GM12891 (cell line): Measurements from ENCODE around the gene PLAGL1.

ENCODE experiments used
- DNase-seq: peaks from one replicate; pipeline ENCODE4 v3.0.0; 2011; ENCODE audit warnings: low spot score; ENCODE audit not compliant: insufficient read length
- FAIRE-seq: peaks from 2 replicates; lab custom pipeline; 2011; peaks lifted over from hg19 to GRCh38; lab: Jason Lieb, UNC
- PAX5 ChIP-seq: IDR thresholded peaks from 2 replicates; pipeline ENCODE4 v1.6.1; 2011; ENCODE audit warnings: low read length, moderate library complexity, mild to moderate bottlenecking; ENCODE audit not compliant: insufficient read depth, severe bottlenecking
- POLR2A ChIP-seq: IDR thresholded peaks from 2 replicates; pipeline ENCODE4 v1.6.1; 2011; ENCODE audit warnings: low read depth, low read length, control low read depth
- POLR2AphosphoS5 ChIP-seq: IDR thresholded peaks from 2 replicates; pipeline ENCODE4 v1.6.1; 2011; ENCODE audit warnings: low read depth, low read length, control low read depth
- POU2F2 ChIP-seq: IDR thresholded peaks from 2 replicates; pipeline ENCODE4 v1.6.1; 2011; ENCODE audit warnings: low read depth, mild to moderate bottlenecking, control low read depth, low read length, moderate library complexity
- SPI1 ChIP-seq: IDR thresholded peaks from 2 replicates; pipeline ENCODE4 v1.6.1; 2011; ENCODE audit warnings: low read depth, low read length, control low read depth
- TAF1 ChIP-seq: IDR thresholded peaks from 2 replicates; pipeline ENCODE4 v1.6.1; 2011; ENCODE audit warnings: low read depth, low read length, control low read depth

PLAGL1 gene

DNA sequence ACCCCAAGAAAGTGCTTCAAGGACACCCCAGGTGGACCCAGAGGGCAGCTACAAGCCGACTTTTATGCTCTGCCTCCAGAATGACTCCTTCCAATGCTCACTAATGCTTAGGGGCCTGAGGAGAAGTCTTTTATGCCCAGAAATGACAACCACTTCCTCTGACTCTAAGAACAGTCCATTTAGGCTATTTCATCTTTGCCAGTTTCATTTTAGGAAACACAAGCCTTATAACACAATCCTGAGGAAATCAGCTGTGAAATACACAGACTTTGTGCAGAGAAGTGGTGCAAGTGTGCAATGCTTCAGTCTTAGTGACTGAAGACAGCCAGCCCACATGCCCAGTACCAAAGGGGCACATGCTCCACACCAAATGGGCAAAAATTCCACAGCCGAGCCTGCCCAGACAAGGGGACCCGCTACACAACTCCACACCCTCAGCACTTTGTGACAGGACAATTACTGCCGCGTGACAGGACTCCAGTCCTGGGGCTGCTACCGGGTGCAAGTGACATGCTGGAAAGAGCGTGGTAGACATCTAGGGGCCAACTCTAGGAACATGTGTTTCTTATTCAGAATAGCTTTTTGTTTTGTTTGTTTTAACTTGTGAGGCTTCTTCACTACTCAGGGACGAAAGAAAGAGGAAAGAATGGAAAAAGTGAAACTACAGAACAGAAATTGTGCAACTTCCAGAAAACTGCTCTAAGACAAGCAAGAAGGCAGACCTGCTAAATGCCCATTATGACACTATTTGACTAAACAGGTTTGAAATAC lies 28.2 kb upstream of the PLAGL1 start:
- peak; percentile 14 for DNase-seq
- no peak for TF ChIP-seq TAF1
- no peak for TF ChIP-seq POLR2A
- peak; percentile 20; the same call in 1 of the 2 replicates for TF ChIP-seq SPI1
- TF ChIP-seq PAX5, result no peak
- TF ChIP-seq POLR2AphosphoS5, result no peak
- TF ChIP-seq POU2F2, result no peak
- FAIRE-seq, result peak; percentile 64

DNA sequence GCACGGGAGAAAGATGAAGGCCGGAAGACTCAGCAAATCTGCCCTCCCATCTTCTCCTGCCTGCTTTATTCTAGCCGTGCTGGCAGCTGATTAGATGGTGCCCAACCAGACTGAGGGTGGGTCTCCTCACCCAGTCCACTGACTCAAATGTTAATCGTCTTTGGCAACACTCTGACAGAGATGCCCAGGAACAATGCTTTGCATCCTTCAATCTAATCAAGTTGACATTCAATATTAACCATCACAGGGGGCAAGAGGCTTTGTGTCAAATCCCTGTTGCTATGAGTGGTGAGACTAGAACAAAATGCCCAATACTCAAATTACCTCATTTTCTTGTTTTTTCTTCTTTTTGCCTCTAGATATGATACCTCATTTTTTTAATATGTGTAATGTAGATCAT lies 27.4 kb upstream of the PLAGL1 start:
- FAIRE-seq (peak; percentile 26), DNase-seq (no peak)
- TF ChIP-seq POLR2A (no peak), POLR2AphosphoS5 (no peak), SPI1 (no peak), PAX5 (no peak), TAF1 (no peak), POU2F2 (no peak)

DNA sequence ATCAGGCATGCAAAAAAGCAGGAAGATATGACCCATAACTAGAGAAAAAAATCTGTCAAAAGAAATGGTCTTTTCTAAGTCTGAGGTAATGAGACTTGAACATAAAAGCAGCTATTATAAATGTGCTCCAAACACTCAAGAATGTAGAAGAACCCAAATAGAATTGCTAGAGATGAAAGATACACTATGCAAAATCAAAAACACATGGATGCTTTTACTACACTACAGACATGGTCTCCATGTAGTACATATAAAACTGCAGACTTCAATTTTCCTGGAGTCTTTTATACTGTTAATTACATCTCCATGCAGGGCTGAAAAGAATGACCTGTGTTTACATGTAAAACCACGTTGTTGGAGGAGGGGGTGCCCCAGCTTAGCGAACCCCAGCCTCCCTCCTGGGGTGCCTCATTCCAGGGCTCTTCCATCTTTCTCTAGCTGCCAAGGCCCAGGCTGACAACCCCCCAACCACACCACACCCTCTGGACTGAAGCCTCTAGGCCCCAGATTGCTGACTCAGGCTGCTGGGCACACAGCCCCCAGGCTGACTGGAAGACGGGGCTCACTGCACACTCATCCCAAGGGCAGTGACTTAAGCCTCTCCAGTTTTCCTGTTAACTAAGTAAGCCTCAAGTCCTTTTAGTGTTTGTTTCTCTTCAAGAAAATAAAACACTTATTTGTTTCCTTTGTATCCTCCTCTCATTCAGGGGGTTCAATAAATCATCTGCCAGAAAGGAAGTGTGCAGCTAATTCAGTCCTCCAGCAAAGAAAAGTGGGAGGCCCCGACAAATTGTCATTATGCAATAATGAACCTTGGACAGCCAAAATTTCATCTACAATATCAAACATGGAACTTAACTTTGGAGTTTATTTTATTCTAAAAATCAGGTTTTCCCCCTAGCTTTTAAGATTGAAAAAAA lies 26.0 kb upstream of the PLAGL1 start:
- TF ChIP-seq POLR2AphosphoS5, result no peak
- no peak for TF ChIP-seq PAX5
- TF ChIP-seq TAF1, result no peak
- no peak for TF ChIP-seq POLR2A
- TF ChIP-seq SPI1, result no peak
- no peak for TF ChIP-seq POU2F2

DNA sequence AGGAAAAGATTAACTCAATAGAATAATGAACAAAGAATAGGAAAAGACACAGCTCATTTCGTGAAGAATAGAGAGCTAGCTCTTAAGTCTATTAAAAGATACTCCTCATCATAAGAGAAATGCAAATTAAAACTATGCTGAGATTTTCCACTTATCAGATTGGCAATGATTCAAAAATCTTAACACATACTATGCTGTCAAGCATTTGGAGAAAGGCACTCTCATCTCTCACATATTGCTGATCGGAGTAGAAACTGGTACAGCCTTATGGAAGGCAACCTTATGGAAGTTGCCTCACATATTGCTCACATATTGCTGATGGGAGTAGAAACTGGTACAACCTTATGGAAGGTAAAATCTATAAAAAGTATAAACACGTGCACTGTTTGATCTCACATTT lies 21.4 kb upstream of the PLAGL1 start:
- no peak for FAIRE-seq
- TF ChIP-seq SPI1 (no peak), POLR2A (no peak), PAX5 (no peak), TAF1 (no peak), POU2F2 (no peak), POLR2AphosphoS5 (no peak)

More for the DNA sequence above, 26.0 kb upstream of the PLAGL1 start:
- no peak for FAIRE-seq
- DNase-seq, result no peak

DNA sequence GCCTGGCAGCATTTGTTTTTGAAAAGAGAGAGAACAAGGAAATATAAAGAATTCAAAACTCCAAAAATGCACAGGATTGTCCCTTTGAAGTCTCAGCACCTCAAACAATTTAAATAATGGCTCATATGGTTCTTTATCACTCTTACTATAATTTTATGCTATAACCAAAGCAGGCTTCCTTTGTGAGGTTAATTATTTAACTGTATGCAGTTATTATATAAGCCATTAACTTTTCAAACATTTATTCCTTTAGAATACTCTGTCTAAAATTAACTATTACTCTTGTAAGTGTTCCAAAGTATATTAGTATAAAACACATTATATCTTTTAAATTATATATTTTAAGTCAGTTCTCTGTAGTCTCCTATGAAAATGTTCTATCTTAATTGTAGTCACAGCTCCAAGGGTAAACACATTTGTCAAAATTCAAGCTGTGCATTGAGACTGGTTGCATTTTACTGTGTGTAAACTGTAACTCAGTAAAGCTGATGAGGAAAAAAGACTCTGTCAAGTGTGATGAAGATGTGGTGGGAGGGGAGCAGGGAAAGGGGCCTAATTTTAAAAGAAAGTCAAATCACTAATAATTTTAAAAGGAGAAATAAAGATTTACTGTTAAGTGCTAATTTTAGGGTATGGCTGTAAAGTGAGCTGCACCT lies 20.0 kb upstream of the PLAGL1 start:
- FAIRE-seq (no peak), DNase-seq (no peak)
- TF ChIP-seq TAF1, result no peak
- TF ChIP-seq PAX5, result no peak
- no peak for TF ChIP-seq SPI1
- no peak for TF ChIP-seq POLR2A
- TF ChIP-seq POU2F2, result no peak
- TF ChIP-seq POLR2AphosphoS5, result no peak

More for the DNA sequence above, 21.4 kb upstream of the PLAGL1 start:
- DNase-seq, result no peak

DNA sequence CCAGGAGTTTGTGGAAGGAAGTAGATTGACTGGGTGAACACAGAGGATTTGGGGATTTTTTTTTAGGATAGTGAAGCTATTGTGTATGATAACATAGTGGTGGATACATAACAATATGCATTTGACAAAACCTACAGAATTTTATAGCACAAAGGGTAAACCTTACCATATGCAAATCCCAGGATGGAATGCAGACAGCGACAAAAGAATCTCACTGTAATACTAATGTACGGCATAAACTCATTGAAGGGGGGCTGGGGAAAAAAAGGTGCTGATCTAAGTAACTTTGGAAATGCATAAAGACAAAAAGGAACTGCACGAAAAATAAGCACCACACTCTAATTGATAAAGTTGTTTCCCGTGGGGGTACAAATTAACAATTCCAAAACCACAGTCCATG lies 15.2 kb upstream of the PLAGL1 start:
- FAIRE-seq (no peak), DNase-seq (no peak)
- no peak for TF ChIP-seq POLR2A
- no peak for TF ChIP-seq POU2F2
- no peak for TF ChIP-seq TAF1
- no peak for TF ChIP-seq PAX5
- TF ChIP-seq POLR2AphosphoS5, result no peak
- TF ChIP-seq SPI1, result no peak

DNA sequence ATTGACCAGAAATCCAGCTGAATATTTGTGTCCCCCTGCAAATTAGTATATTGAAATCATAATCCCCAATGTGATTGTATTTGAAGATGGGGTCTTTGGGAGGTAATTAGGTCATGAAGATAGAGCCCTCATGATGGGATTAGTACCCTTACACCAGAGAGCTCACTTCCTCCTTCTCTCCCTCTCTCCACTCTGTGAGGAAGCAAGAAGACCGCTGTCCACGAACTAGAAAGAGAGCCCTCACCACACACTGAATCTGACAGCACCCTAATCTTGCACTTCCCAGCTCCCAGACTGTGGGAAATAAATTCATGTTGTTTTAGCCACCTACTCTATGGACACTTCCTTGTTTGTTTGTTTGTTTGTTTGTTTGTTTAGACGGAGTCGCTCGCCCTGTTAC lies 11.9 kb upstream of the PLAGL1 start:
- FAIRE-seq, result peak; percentile 20

DNA sequence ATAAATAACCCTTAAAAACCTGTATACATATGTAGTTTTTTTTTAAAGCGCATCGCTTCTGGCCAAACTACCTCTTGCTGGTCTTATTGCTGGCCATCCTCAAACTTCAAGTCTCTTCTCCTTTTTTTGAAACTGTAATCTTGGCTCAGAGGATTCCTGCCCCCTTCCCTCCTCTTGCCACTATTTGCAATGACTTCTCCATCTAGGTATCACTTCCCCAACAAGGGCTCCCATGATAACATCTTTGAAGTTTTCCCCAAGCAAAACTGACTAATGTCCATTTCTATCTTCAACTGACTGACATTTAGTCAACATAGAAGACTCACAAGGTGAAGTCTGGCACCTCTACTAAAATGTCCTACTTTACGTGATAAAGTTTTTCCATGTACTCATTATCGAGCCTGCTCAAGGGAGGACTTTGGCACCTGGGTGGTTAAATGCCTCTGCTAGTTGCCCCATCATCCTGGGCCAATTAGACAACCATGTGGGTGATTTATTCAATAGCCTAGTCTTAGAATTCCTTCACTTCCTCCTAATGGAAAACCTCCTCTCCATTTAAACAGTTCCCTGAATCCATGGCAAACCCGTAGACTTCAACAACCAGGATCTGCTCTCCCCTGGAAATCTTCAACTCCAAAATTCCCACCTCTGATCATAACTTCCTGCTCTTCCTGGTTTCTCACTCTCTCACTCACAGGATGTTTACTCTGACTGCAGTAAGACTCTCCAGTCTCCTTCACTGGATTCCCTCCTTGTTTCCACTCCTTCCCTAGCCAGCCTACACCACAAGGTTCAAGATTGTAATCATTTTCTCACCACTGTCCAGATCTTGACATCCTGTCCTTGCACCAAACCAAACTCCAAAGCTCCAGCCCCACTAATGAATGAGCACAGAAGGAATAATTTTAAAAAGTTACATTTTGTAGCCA lies 9.4 kb upstream of the PLAGL1 start:
- DNase-seq, result no peak
- FAIRE-seq, result peak; percentile 5
- TF ChIP-seq SPI1, result peak; percentile 49; the same call in 1 of the 2 replicates
- TF ChIP-seq POLR2A, result no peak
- no peak for TF ChIP-seq POLR2AphosphoS5
- no peak for TF ChIP-seq TAF1

More for the DNA sequence above, 11.9 kb upstream of the PLAGL1 start:
- DNase-seq, result no peak
- TF ChIP-seq POU2F2, result no peak
- no peak for TF ChIP-seq PAX5
- TF ChIP-seq TAF1, result no peak
- TF ChIP-seq SPI1, result 0 out of 2 replicates have a peak, but pooled peaks have one; percentile 25
- no peak for TF ChIP-seq POLR2AphosphoS5
